Activated naive CD4-positive, alpha-beta T cell treated with anti-CD3 and anti-CD28 coated beads, Interleukin-2, amount 50 U/mL, for 72 hours (primary cell): ENCODE measurements around the gene ZPR1. TPM values are rescaled to one million over a fixed set of nuclear protein-coding genes. Genes with fewer than 3 reads are reported as not detected.

Source experiments
- total RNA-seq, 2 donors: library from RNA; stranded (reverse); gene quantifications; one replicate each; pipeline ENCODE4 v1.2.3, GENCODE V29; 2022

Gene ZPR1
- total RNA-seq, 2 donors from 2014 or later, result 65.0 to 78.4 TPM

Other genes with a start within 250 kb of the ZPR1 start
- 10 to 100 TPM; 29.3 to 42.9 TPM for gene BUD13, start 15.0 kb downstream of the ZPR1 start, total RNA-seq
- gene APOA5, start 3.9 kb upstream of the ZPR1 start, total RNA-seq, result not detected
- gene APOA4, start 35.3 kb upstream of the ZPR1 start, total RNA-seq, result not detected
- not detected for gene APOC3, start 41.9 kb upstream of the ZPR1 start, total RNA-seq
- under 1 TPM in 1 of 2 donors, not detected in 1; 0.84 TPM for gene APOA1, start 49.6 kb upstream of the ZPR1 start, total RNA-seq